AG20443 (cell line): Measurements from ENCODE around the gene TMEM163.
"Not testable (repeated sequence)": the region's sequence is repeated elsewhere in the genome, so short reads cannot be mapped to it uniquely, and the experiment has no call there.

ENCODE experiments used
- DNase-seq: peaks from one replicate; pipeline ENCODE4 v3.0.0; 2012; ENCODE audit warnings: low spot score, mixed read lengths

TMEM163 gene

GRCh38 chr2:134489732-134490384, 228.9 kb downstream of the TMEM163 start:
- DNase-seq: no peak

- DNase-seq: no peak
Measured at GRCh38 chr2:134482766-134483340, 235.9 kb downstream of the TMEM163 start.

- no peak for DNase-seq
Measured at GRCh38 chr2:134482131-134482723, 236.6 kb downstream of the TMEM163 start.

GRCh38 chr2:134479696-134480330, 239.0 kb downstream of the TMEM163 start:
- DNase-seq: no peak

GRCh38 chr2:134476982-134477381, 241.8 kb downstream of the TMEM163 start:
- DNase-seq: not testable (repeated sequence)

- no peak for DNase-seq
Measured at GRCh38 chr2:134470561-134471168, 248.1 kb downstream of the TMEM163 start.

- DNase-seq: no peak
Measured at GRCh38 chr2:134469516-134470115, 249.2 kb downstream of the TMEM163 start.

- no peak for DNase-seq
Measured at GRCh38 chr2:134468776-134469175, 250.0 kb downstream of the TMEM163 start.

GRCh38 chr2:134468164-134468563, 250.6 kb downstream of the TMEM163 start:
- DNase-seq: no peak

GRCh38 chr2:134466141-134466540, 252.7 kb downstream of the TMEM163 start:
- no peak for DNase-seq

- DNase-seq: no peak
Measured at GRCh38 chr2:134465228-134466105, 253.3 kb downstream of the TMEM163 start.

- no peak for DNase-seq
Measured at GRCh38 chr2:134463699-134464022, 255.1 kb downstream of the TMEM163 start.

- DNase-seq: no peak
Measured at GRCh38 chr2:134462791-134463698, 255.8 kb downstream of the TMEM163 start.

GRCh38 chr2:134462275-134462674, 256.5 kb downstream of the TMEM163 start:
- DNase-seq: no peak

GRCh38 chr2:134461511-134461910, 257.3 kb downstream of the TMEM163 start:
- DNase-seq: peak; percentile 77

GRCh38 chr2:134460583-134460998, 258.2 kb downstream of the TMEM163 start:
- peak; percentile 81 for DNase-seq

- no peak for DNase-seq
Measured at GRCh38 chr2:134459706-134460406, 258.9 kb downstream of the TMEM163 start.

GRCh38 chr2:134458950-134459349, 259.9 kb downstream of the TMEM163 start:
- no peak for DNase-seq

- no peak for DNase-seq
Measured at GRCh38 chr2:134458473-134458853, 260.3 kb downstream of the TMEM163 start.
